Neural progenitor cell (in vitro differentiated cells): ENCODE data around the gene ZNF488.

ENCODE experiments used
- CTCF ChIP-seq: fragments of 200-600 bp; sonication (generic); IDR thresholded peaks from 2 replicates; pipeline ENCODE4 v1.5.1; 2017; ENCODE audit warnings: antibody characterized with exemption, mild to moderate bottlenecking
- EZH2phosphoT487 ChIP-seq: fragments of 200-600 bp; sonication (generic); IDR thresholded peaks from 2 replicates; pipeline ENCODE4 v1.6.1; 2017; ENCODE audit warnings: antibody characterized with exemption

DNA sequence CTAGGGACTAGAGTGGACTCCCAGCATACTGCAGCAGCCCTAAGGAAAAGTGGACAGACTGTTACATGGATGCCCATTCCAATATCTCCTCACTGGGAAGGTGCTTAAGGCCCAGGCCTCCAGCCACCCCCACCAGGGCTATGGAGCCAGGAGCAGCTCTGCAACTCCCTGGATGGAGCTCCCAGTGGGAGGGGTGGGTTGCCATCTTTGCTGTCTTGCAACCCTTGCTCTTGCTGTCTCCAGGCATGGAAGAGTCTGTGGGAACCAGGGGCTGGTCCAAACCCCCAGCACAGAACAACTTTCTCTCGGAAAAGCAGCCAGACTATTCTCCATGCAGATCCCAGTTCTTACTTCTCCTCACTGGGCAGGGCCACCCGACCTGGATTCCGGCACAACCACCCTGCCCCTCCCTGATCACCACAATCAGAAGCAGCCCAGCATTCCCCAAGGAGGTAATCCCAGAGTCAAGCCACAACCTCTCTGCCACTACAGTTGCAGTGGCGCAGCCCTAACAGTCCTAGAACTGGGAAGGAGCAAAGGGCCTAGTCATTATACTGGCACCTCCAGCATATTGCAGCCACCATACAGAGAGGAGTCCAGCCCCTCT lies 41.8 kb upstream of the ZNF488 start:
- TF ChIP-seq EZH2phosphoT487 (no peak), CTCF (no peak)
